Right kidney (tissue), 1 donor: ENCODE measurements around the gene GRB10.

Experiments
- DNase-seq: peaks from one replicate; pipeline ENCODE4 v3.0.0-alpha.2; 2016

The GRB10 gene

DNA sequence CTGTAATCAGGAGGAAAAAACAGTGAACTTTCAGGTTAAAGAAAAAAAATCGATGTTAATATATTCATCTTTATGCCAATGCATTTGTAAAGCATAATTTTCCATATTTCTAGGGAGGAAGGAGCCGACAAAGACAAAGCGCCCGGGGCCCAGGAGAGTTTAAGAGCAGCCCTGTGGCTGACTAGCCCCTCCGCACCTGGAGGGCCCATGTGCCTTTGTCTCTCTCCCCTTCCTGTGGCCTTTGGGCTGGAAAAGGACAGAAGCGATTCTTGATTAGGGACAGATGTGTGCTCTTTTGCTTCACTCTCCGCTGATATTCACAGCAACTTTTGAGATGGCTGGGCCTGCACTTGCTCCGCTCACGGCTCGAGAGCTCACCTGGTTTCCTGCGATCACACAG, 240.6 kb downstream of the GRB10 start:
- DNase-seq: no peak

DNA sequence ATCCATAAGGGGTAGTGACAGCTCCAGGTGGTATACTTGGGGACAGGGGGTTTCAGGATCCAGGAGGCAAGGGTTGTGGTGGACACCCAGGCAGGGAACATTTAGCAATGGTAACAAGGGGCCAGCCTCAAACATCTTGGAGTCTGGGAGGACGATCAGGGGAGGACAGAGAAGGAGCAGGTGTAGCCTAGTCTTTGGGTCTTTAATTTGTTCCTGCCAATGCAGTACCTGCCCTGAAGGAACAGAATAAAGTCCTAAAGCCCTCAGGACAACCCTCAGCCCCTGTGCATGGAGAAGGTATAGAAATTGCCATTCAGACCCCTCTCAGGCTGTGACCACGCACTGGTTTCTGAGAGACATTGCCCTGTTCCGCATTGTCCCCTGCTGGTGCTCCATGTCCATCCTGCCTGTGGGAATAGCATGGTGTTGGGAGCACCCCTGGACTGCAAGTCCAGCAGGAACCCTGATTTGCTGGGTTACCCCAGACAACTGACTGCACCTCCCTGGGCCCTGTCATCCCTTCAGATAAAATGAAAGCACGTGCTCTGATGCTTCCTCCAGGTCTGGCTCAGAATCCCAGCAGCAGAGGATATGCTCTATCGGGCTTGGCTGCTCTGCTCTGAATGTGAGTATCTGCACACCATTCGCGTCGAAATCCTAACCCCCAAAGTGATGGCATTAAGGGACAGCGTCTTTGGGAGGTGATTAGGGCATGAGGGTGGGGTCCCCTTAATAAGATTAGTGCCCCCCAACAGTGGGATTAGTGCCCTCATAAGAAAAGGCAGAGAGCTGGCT, 241.7 kb downstream of the GRB10 start:
- no peak for DNase-seq
